Fibroblast of gingiva (primary cell): ENCODE measurements around the gene ZNF791.

Experiments
- DNase-seq: peaks from one replicate; pipeline ENCODE4 v3.0.0-alpha.2; 2011; ENCODE audit warnings: low read depth

Gene ZNF791

DNA sequence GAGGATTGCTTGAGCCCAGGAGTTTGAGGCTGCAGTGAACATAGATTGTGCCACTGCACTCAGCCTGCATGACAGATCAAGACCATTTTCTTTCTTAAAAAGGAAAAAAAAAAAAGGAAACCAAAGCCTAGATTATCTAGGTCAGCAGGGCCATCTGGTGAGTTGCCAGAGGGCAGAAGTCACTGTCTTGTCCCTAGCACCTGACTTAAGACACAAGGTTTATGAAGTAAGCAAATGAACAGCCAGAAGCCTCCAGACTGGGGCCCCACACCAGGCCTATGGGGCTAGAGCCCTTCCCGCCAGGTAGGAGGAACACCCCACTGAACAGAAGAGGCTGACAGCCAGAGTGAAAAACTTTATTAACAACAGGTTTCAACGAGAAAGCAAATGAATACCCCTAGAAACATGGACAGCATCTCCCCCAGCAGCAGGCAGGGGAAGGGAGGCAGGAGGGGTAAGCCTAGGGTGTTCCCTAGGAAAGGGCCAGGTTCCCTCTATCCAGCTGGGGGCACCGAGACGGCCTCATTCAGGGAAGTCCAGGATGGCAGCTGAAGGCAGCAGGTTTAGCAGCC is 57.1 kb downstream of the ZNF791 start:
- no peak for DNase-seq

GRCh38 chr19:12668346-12668745 is 57.6 kb downstream of the ZNF791 start:
- DNase-seq, result no peak

GRCh38 chr19:12668932-12669269 is 58.2 kb downstream of the ZNF791 start:
- DNase-seq, result peak; percentile 66

GRCh38 chr19:12669270-12670158 is 58.8 kb downstream of the ZNF791 start:
- DNase-seq, result peak; percentile 83

DNA sequence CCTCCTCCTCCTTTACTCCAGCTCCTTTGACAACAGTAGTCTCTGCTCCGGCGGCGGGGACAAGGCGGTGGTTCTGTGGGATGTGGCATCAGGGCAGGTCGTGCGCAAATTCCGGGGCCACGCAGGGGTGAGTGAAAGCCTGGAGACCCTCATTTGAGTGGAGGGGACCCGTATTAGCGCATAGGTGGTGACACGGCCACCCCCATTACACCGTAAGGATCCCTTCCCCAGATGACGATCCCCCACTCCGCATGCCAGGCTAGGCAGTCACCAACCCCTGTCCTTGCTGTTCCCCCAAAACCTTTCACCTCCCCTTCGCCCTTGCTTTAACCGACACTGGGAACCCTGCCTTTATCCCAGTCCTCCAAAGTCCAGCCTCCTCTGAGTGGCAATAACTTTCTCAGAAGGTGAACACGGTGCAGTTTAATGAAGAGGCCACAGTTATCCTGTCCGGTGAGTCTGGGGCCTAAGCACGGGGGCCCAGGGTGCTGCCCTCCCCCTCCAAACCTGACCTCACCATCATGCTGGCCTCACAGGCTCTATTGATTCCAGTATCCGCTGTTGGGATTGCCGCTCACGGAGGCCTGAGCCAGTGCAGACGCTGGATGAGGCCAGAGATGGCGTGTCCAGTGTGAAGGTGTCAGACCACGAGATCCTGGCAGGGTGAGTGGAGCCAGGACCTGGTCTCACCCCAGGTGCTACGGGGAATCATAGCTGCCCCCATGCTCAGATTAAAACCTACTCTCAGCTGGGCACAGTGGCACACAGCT is 59.6 kb downstream of the ZNF791 start:
- DNase-seq, result no peak

- no peak for DNase-seq
These were observed 62.0 kb downstream of the ZNF791 start for GRCh38 chr19:12672744-12673143.

- no peak for DNase-seq
These were observed 64.7 kb downstream of the ZNF791 start for GRCh38 chr19:12675399-12675798.

DNA sequence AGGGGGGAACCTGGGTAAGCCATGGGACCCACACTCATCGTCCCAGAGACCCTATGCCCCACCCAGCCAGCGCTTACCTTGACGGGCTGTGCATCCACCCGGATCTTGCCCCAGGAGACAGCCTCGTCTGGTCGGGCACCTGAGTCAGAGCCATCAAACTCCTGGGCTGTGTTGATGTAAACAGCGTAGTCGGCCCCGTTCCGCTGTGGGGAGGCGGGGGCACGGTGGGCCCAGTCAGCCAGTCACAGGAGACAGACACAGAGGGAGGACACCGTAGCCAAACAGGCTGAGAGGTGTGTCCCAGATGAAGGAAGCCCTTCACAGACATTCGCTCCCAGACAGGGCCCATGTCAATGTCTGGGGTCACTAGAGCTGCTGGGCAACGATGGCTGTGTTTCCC is 65.2 kb downstream of the ZNF791 start:
- DNase-seq, result no peak

GRCh38 chr19:12676384-12676792 is 65.7 kb downstream of the ZNF791 start:
- DNase-seq, result peak; percentile 55

- no peak for DNase-seq
These were observed 66.2 kb downstream of the ZNF791 start for GRCh38 chr19:12676928-12677327.

DNA sequence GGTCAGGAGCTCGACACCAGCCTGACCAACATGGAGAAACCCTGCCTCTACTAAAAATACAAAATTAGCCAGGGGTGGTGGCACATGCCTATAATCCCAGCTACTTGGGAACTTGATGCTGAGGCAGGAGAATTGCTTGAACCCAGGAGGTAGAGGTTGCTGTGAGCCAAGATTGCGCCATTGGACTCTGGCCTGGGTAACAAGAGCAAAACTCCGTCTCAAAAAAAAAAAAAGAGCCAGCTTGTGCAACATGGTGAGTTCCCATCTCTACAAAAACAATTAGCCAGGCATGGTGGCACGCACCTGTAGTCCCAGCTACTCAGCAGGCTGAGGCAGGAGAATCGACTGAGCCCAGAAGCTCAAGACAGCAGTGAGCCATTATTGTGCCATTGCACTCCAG is 67.3 kb downstream of the ZNF791 start:
- DNase-seq, result peak; percentile 31

DNA sequence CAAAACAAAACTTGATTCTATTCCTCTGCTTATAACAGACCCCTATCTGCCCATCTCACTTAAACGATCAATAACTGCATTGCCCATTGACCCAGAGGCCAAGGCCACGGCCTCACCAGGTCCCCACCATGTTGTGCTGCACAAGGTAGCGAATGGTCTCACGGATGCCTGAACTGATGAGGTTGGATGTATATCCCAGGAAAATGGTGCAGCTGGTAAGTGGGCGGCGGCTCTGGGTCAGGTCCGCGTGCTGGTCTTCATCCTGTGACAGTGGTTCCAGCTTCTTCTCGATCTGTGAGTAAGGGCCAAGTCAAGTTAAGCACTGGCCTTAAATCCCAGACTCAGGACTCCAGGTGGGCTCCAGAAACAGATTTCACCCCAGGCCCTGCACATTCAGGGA is 69.3 kb downstream of the ZNF791 start:
- no peak for DNase-seq

DNA sequence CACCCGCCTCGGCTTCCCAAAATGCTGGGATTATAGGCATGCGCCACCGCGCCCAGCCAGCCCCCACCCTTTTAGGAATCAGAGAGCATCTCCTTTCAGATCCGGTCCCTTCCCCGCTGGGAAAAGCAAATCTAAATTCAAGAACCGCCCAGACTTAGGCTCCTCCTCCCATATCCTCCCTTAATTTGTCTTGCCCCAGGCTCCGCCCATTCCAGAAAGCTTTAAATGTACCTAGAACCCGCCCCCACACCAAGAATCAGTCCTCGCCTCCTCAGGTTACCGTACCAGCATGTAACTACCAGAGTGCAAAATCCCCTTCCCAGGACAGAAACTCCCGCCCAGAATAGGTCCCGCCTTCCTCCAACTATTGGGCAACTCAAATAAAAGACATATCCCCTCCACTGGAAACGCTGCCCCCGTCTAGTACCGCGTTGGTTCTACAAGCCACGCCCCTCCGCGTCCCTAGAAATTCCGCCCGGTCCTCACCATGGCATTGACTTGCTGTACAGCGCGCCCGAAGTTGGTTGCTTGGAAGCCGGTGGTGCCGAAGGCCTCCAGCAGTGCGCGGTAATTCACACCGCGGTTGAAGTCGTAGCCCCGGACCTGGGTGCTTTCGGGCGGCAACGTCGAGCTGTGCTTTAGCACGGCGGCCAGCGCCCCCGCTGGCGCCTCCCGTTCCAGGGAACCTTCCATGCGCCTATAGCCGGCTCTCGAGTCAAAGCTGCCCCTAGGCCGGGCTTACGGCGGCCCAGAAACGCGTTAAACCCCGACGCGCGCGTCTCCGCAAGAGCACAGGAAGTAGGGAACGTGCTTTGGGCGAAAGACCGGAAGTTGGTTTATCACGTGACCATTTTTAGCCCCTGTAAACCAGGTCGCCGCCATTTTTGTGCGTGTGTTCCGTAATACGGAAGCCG is 70.6 kb downstream of the ZNF791 start, which contains the start of gene DHPS:
Gene DHPS, minus strand, starts transcription at position 807 of the 914 bp plus-strand sequence. Its CDS starts 114 bp downstream, at position 693.
- DNase-seq, result peak; percentile 97
